Right atrium auricular region (tissue), 2 donors: ENCODE measurements around the gene UTY. TPM values are rescaled to one million over a fixed set of nuclear protein-coding genes. Genes with fewer than 3 reads are reported as not detected.
"Not testable (repeated sequence)": the region's sequence is repeated elsewhere in the genome, so short reads cannot be mapped to it uniquely, and the experiment has no call there.

ENCODE experiments used
- DNase-seq: peaks from one replicate; pipeline ENCODE4 v3.0.0-alpha.2; 2019; ENCODE audit warnings: low spot score
- H3K27ac ChIP-seq, 2 donors: fragments of 200-600 bp; sonication (generic); 1 replicate in 1 of 2; 2 replicates in 1 of 2; pipeline ENCODE4 v1.5.1; 2016 to 2019
- H3K27me3 ChIP-seq, 2 donors: fragments of 200-600 bp; sonication (generic); one replicate each; pipeline versions ENCODE4 v1.5.1 to v1.6.0; 2017 to 2019
- H3K36me3 ChIP-seq: fragments of 200-600 bp; sonication (generic); one replicate; pipeline ENCODE4 v1.5.1; 2016
- H3K4me1 ChIP-seq, 2 donors: fragments of 200-600 bp; sonication (generic); one replicate each; pipeline versions ENCODE4 v1.5.1 to v1.6.0; 2017 to 2019
- H3K4me3 ChIP-seq, 2 donors: fragments of 200-600 bp; sonication (generic); 1 replicate in 1 of 2; 2 replicates in 1 of 2; pipeline ENCODE4 v1.5.1; 2017 to 2019; ENCODE audit warnings: mild to moderate bottlenecking in 1 of 2, moderate library complexity in 1 of 2
- H3K9me3 ChIP-seq, 2 donors: fragments of 200-600 bp; sonication (generic); one replicate each; pipeline ENCODE4 v1.5.1; 2019
- total RNA-seq, 2 donors: library from RNA; depleted of rRNA; stranded (reverse); fragments of >200 nt; gene quantifications; one replicate each; pipeline ENCODE4 v1.1.0, GENCODE V29; 2016
- TF ChIP-seq, protein P1 (sequence below), 2 donors: fragments of 200-600 bp; sonication (generic); IDR thresholded peaks; one replicate each; pipeline ENCODE4 v1.5.1; 2019; ENCODE audit warnings: antibody characterized with exemption in 2 of 2

The UTY gene
- total RNA-seq, 2 donors from 2014 or later, result not detected

DNA sequence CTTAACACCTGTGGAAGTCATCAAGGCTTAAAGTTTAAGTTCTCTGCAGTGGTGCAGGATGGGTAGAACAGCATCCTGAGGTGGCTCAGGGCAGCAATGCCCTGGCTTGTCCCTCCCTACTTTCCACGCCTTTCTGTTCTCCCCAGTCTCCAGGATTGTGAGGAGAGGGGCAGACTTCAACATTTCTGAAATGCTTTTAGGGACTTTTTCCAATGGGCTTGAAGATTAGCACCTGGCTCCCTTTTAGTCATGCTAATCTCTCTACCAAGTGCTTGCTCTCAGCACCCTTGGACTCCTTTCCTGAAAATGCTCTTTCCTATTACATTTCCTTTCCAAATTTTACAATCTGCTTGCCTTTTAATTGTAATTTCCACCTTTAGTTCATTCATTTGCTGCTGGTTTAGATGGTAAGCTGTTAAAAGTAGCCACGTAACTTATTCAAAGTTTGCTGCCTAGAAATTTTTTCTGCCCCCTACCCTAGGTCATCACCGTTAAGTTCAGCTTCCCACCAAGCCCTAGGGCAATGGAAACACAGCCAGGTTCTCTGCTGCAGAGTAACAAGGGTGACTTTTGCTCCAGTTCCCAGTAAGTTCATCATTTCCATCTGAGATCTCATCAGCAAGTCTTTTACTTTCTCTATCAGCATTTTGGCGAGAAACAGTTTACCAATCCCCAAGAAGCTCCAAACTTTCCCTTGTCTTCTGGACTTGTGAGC lies 183.5 kb downstream of the UTY start:
- Histone ChIP-seq H3K4me1 (no peaks in the 10 kb centered on the region), H3K27ac (no peak overlapping the region), H3K27me3 (no peaks in the 10 kb centered on the region), H3K9me3 (no peaks in the 10 kb centered on the region), H3K4me3 (no peak overlapping the region), H3K36me3 (no peaks in the 10 kb centered on the region)
- TF ChIP-seq, protein P1, sequence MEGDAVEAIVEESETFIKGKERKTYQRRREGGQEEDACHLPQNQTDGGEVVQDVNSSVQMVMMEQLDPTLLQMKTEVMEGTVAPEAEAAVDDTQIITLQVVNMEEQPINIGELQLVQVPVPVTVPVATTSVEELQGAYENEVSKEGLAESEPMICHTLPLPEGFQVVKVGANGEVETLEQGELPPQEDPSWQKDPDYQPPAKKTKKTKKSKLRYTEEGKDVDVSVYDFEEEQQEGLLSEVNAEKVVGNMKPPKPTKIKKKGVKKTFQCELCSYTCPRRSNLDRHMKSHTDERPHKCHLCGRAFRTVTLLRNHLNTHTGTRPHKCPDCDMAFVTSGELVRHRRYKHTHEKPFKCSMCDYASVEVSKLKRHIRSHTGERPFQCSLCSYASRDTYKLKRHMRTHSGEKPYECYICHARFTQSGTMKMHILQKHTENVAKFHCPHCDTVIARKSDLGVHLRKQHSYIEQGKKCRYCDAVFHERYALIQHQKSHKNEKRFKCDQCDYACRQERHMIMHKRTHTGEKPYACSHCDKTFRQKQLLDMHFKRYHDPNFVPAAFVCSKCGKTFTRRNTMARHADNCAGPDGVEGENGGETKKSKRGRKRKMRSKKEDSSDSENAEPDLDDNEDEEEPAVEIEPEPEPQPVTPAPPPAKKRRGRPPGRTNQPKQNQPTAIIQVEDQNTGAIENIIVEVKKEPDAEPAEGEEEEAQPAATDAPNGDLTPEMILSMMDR (IDR thresholded peaks at IDR 0.05), result no peak
- DNase-seq, result no peak

DNA sequence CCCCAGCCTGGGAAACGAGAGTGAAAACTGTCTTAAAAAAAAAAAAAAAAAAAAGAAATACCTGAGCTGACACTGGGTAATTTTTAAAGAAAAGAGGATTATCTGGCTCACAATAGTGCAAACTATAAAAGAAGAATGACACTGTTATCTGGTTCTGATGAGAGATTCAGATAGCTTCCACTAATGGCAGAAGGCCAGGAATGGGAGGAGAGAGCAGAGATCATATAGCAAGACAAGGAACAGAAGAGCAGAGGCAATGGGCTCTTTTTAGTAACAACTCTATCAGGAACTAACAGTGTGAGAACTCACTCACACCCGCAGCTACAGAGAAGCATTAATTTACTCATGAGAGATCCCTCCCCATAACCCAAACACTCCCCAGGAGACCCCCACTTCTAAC lies 184.8 kb downstream of the UTY start:
- Histone ChIP-seq H3K27ac (no peak overlapping the region), H3K9me3 (no peaks in the 10 kb centered on the region), H3K4me3 (no peak overlapping the region), H3K4me1 (no peaks in the 10 kb centered on the region), H3K36me3 (no peaks in the 10 kb centered on the region), H3K27me3 (no peaks in the 10 kb centered on the region)
- no peak for DNase-seq
- TF ChIP-seq, protein P1 (IDR thresholded peaks at IDR 0.05), result no peak

DNA sequence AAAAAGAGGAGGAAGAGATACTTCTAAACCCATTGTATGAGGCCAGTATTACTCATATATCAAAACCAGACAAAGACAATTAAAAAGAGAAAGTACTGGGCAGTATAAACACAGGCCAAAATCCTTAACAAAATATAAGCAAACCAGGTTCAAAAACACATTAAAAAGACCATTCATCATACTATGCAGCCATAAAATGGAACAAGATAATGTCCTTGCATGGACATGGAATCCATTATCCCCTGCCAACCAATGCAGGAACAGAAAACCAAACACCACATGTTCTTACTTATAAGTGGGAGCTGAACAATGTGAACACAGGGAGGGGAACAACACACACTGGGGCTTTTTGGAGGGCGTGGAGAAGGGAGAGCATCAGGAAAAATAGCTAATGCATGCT lies 188.6 kb downstream of the UTY start:
- Histone ChIP-seq H3K9me3 (no peaks in the 10 kb centered on the region), H3K27me3 (no peaks in the 10 kb centered on the region), H3K27ac (no peak overlapping the region), H3K4me3 (no peak overlapping the region), H3K36me3 (no peaks in the 10 kb centered on the region), H3K4me1 (no peaks in the 10 kb centered on the region)
- no peak for DNase-seq
- TF ChIP-seq, protein P1 (IDR thresholded peaks at IDR 0.05), result no peak

DNA sequence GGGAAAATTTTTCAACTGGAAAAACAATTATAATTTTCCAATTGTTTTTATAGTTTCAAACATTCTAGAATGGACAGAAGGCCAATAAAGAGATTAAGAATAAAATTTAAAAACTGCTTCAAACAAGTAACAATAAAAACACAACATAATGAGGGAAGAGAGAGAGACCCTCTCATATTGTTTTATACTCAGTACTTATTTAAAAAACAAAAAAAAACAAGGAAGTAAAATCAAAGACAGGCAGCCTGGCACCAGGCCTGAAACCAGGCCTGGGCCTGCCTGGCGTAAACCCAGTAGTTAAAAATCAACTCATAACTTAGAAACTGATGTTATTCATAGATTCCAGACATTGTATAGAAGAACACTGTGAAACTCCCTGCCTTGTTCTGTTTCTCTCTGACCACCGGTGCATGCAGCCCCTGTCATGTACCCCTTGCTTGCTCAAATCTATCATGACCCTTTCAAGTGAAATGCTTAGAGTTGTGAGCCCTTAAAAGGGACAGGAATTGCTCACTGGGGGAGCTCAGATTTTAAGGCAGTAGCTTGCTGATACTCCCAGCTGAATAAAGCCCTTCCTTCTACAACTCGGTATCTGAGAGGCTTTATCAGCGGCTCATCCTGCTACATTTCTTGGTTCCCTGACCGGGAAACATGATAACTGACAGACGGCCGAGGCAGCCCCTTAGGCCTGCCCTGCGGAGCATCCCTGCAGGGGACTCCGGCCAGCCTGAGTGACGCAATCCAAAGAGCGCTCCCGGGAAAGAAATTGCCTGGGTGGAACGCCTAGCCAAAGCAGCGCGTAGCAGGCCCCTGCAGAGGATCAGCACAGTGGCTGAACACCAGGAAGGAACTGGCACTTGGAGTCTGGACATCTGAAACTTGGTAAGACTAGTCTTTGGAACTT lies 197.4 kb downstream of the UTY start:
- H3K9me3 ChIP-seq, H3K36me3 ChIP-seq, H3K4me3 ChIP-seq, H3K4me1 ChIP-seq, DNase-seq, H3K27ac ChIP-seq, H3K27me3 ChIP-seq: not testable (repeated sequence)

DNA sequence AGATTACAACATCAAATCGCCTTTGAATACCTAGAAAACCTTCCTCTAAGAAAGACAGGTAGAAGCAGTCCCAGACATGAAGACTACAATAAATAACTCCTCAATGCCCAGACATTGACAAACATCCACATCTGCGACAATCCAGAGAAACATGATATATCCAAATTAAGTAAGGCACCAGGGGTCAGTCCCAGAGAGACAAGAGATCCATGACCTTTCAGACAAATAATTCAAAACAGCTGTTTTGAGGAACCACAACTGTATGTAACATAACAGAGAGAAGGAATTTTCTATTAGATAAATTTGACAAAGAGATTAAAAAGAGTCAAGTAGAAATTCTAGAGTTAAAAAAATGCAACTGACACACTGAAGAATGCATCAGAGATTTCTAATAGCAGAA lies 200.3 kb downstream of the UTY start:
- Histone ChIP-seq H3K36me3 (no peaks in the 10 kb centered on the region), H3K27me3 (no peaks in the 10 kb centered on the region), H3K4me3 (no peak overlapping the region), H3K27ac (no peak overlapping the region), H3K4me1 (no peaks in the 10 kb centered on the region), H3K9me3 (no peaks in the 10 kb centered on the region)
- TF ChIP-seq, protein P1 (IDR thresholded peaks at IDR 0.05), result no peak
- no peak for DNase-seq

DNA sequence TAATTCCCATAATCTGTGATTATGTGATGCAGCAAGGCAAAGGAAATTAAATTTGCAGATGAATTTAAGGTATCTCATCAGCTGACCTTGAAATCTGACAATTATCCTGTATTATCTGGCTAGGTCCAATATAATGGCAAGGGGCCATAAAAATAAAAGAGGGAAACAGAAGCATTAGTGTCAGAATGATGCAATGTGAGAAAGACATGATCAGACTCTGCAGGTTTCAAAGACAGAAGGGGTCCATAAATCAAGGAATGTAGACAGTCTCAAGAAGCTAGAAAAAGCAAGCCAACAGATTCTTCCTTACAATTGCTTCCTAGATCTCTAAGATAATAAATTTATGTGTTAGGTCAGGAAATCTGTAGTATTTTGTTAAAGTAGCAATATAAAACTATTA lies 208.1 kb downstream of the UTY start:
- Histone ChIP-seq H3K36me3 (no peaks in the 10 kb centered on the region), H3K4me3 (no peak overlapping the region), H3K9me3 (no peaks in the 10 kb centered on the region), H3K27ac (no peak overlapping the region), H3K27me3 (no peaks in the 10 kb centered on the region), H3K4me1 (no peaks in the 10 kb centered on the region)
- TF ChIP-seq, protein P1 (IDR thresholded peaks at IDR 0.05), result no peak
- no peak for DNase-seq

DNA sequence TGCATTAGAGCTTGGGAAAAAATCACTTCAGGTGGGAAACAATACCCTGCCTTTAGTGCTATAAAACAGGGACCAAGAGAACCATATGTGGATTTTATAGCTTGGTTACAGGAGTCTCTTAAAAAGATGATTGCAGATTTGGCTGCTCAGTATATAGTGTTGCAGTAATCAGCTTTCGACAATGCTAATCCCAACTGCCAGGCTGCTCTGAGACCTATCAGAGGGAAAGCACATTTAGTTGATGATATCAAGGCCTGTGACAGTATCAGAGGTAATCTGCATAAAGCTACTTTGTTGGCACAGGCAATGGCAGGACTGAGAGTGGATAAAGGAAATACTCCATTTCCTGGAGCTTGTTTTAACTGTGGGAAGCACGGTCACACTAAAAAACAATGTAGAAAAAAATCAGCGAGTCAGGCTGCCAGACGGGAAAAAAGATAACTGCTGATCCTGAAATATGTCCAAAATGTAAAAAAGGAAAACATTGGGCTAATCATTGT lies 225.8 kb downstream of the UTY start:
- H3K9me3 ChIP-seq, H3K36me3 ChIP-seq, DNase-seq, H3K27ac ChIP-seq, H3K27me3 ChIP-seq, H3K4me1 ChIP-seq, H3K4me3 ChIP-seq: not testable (repeated sequence)
